AG09319 (cell line): Measurements from ENCODE around the gene COBL.

Experiments
- DNase-seq: peaks from one replicate; pipeline ENCODE4 v3.0.0-alpha.2; 2010; ENCODE audit warnings: low read depth; ENCODE audit errors: extremely low read depth
- CTCF ChIP-seq: IDR thresholded peaks from 2 replicates; pipeline ENCODE4 v1.5.1; 2011; ENCODE audit warnings: low read depth, mild to moderate bottlenecking, inconsistent platforms, low read length, moderate library complexity

The COBL gene

GRCh38 chr7:51249991-51250390 is 66.6 kb downstream of the COBL start:
- no peak for DNase-seq
- no peak for TF ChIP-seq CTCF

DNA sequence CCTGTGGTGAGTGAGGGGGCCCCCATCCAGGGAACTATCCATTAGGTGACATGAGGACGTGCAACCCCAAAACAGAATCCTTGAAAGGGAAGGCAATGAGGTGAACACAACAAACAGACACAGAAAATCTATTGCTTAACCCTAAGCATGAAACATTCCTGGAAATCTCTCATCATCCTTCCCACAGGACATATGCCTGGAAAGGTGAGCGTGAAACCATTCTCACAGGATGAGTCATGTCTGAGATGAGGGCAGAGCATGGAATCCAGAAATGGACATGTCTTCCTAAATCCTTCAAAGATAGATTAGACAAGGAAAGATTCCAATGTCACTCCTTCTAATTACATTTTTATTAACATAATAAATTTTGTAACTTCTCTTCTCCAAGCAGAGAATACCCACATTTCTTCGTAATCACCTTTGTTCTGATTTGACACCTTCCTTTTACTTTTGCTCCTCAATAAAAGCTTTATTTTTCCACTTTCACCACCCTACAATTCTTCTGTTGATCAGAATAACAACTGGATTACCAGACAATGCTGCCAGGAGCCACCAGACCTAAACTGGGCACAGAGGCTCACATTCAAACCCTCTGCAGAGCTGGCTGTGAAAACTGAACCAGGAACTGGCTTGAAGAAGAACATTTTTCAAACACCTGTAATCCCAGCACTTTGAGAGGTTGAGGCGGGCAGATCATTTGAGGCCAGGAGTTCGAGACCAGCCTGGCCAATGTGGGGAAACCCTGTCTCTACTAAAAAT is 67.2 kb downstream of the COBL start:
- TF ChIP-seq CTCF: no peak
- no peak for DNase-seq

GRCh38 chr7:51246258-51247245 is 70.1 kb downstream of the COBL start:
- TF ChIP-seq CTCF: no peak
- no peak for DNase-seq

DNA sequence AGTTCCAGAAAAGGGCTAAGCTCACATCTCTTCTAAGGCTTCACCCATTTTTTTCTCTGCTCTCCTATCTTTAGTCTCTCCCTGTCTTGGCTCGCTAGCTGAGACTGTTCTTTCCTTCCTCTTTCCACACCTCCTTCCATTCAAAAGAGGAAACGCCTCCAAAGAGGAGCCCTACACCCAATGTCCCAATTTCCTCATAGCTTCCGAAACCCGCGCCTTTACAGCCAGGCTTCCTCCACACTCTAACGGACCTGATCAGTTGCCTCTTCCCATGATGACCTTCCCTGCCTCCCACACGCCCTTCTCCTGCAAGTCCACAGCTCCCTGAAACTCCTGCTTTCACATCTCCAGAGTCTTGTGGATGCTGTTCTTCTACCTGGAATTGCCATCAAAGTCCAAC is 71.7 kb downstream of the COBL start:
- no peak for TF ChIP-seq CTCF
- DNase-seq: no peak

- no peak for TF ChIP-seq CTCF
- DNase-seq: no peak
Measured at GRCh38 chr7:51244053-51244452, 72.6 kb downstream of the COBL start.

GRCh38 chr7:51243631-51244030 is 73.0 kb downstream of the COBL start:
- no peak for DNase-seq
- no peak for TF ChIP-seq CTCF
